HFF-Myc (cell line): Measurements from ENCODE around the gene PTH1R.

Experiments used
- DNase-seq: peaks from one replicate; pipeline ENCODE4 v3.0.0-alpha.2; 2011; ENCODE audit warnings: low read depth; ENCODE audit errors: extremely low read depth
- H3K4me3 ChIP-seq: replicated peaks from 2 replicates; pipeline ENCODE4 v1.5.1; 2011; ENCODE audit warnings: low read depth, mild to moderate bottlenecking, control low read depth, low read length
- TF ChIP-seq, protein P1 (sequence below): IDR thresholded peaks from 2 replicates; pipeline ENCODE4 v1.5.1; 2012; ENCODE audit warnings: mild to moderate bottlenecking, low read depth, low read length, control low read depth; ENCODE audit errors: missing control alignments

Gene PTH1R

DNA sequence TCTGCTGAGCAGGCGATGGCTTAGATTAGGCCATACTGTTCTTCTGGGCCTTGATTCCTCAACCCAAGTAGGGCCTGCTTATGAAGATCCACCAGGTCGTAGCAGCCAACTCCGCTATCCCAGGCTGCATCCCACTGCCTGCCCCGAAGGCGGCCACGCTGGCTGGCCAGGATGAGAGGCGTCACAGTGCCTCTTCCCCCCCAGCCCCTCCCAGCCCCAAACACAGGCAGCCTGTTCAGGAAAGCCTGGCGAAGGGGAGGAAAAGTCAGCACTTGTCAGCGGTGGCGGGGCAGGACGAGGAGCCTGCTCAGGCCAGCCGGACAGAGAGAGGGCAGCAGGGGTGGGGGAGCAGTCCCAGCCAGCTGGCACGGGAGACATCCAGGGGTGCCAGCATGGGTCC lies 11.2 kb downstream of the PTH1R start:
- H3K4me3 ChIP-seq: no peak overlapping the region
- TF ChIP-seq, protein P1, sequence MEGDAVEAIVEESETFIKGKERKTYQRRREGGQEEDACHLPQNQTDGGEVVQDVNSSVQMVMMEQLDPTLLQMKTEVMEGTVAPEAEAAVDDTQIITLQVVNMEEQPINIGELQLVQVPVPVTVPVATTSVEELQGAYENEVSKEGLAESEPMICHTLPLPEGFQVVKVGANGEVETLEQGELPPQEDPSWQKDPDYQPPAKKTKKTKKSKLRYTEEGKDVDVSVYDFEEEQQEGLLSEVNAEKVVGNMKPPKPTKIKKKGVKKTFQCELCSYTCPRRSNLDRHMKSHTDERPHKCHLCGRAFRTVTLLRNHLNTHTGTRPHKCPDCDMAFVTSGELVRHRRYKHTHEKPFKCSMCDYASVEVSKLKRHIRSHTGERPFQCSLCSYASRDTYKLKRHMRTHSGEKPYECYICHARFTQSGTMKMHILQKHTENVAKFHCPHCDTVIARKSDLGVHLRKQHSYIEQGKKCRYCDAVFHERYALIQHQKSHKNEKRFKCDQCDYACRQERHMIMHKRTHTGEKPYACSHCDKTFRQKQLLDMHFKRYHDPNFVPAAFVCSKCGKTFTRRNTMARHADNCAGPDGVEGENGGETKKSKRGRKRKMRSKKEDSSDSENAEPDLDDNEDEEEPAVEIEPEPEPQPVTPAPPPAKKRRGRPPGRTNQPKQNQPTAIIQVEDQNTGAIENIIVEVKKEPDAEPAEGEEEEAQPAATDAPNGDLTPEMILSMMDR: no peak
- no peak for DNase-seq

GRCh38 chr3:46889381-46890110 lies 12.0 kb downstream of the PTH1R start:
- TF ChIP-seq, protein P1: no peak
- no peak overlapping the region for H3K4me3 ChIP-seq
- DNase-seq: no peak

- DNase-seq: no peak
Measured at GRCh38 chr3:46890132-46890531, 12.6 kb downstream of the PTH1R start.

GRCh38 chr3:46891132-46891531 lies 13.6 kb downstream of the PTH1R start:
- no peak for DNase-seq
- no peak overlapping the region for H3K4me3 ChIP-seq

More at GRCh38 chr3:46890132-46890531, 12.6 kb downstream of the PTH1R start:
- TF ChIP-seq, protein P1: no peak
- no peak overlapping the region for H3K4me3 ChIP-seq

DNA sequence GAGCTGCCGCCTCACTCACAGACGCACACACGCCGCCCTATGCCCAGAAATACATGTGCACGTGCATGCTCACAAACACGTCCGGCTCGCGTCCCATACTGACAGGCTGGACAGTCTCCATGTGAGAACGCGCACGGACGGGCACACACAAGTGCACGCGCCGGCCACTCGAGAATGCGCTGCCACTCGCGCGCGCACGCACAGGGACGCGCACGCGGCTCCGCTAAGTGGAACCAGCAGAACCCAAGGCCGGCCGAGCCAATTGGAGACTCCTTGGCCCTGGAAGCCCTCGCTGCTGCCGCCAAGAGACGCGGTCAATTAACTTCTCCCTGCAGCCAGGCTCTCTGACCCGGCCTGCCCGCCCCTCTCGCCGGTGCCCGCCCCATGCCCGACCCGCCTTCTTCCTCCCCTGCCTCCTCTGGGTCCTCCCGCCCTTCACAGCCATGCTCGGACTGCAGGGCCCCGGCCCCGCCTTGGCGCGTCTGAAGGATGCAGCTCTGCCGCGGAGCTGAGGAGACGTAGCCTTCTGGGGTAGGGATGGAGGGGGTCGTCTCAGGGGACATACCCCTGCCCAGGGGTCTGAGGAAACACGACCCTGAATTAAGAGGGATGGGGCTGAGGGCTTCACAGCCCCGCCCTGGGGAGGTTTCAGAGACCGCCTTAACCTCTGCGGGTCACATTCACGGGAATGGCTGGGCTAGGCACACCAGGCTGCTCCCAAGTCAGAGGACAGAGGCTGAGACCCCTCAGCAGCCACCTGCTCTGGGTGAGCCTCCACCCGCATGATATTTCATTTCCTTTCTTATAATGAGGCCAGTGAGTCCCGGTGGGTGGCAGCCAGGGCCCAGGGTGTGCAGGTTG lies 15.0 kb downstream of the PTH1R start:
- DNase-seq: no peak
- TF ChIP-seq, protein P1: no peak
- peak overlapping the region; percentile 31 for H3K4me3 ChIP-seq

More at GRCh38 chr3:46891132-46891531, 13.6 kb downstream of the PTH1R start:
- TF ChIP-seq, protein P1: no peak

DNA sequence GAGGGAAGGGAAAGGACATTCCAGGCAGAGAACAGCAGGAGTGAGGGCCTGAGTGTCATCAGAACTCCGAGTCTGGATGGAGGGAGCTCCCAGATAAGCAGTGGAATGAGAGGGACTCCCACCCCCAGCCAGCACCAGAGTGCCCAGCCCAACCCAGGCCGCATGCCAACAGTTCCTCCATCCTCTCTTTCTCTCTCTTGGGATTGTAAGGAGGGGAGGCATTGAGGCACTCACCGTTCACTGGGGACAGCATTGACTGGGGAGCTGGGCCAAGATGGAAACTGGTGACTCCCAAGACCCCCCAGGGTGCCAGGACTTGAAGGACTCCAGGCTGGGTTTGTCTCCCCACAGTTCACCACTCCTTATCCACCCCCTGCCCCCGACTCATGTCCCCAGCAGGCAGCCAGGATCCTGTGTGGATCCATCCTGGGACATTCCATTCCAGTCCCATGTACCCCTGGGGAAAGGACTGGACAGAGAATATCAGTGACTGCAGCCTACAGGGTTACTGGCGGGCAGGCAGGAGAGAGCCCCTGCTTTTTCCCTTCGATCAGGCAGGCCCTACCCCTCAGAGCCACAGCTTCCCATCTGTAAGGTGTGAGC lies 15.7 kb downstream of the PTH1R start:
- no peak for DNase-seq
- TF ChIP-seq, protein P1: no peak
- no peak overlapping the region for H3K4me3 ChIP-seq
